Activated CD4-positive, alpha-beta T cell treated with anti-CD3 and anti-CD28 coated beads, Interleukin-2, amount 10 ng/mL, durations not matched to agents 7 days and 5 days (primary cell): ENCODE results near the gene QSOX2. TPM values are rescaled to one million over a fixed set of nuclear protein-coding genes. Genes with fewer than 3 reads are reported as not detected.
A peak's percentile ranks its signal among the peaks of the same experiment; 100 is the strongest.
"Not testable (repeated sequence)": the region's sequence is repeated elsewhere in the genome, so short reads cannot be mapped to it uniquely, and the experiment has no call there.

Source experiments
- CTCF ChIA-PET: fragments of 350-600 bp; sonication (Branson Sonifier 250); formaldehyde crosslinking; loops from one replicate; lab custom pipeline; 2021; ENCODE audit warnings: antibody characterized with exemption; lab: Charles Lee
- POLR2A ChIA-PET: fragments of 350-600 bp; sonication (Branson Sonifier 250); formaldehyde crosslinking; loops from one replicate; lab custom pipeline; 2021; ENCODE audit warnings: antibody characterized with exemption; lab: Charles Lee
- DNase-seq: peaks from one replicate; pipeline ENCODE4 v3.0.0-alpha.2; 2020
- H3K27ac Mint-ChIP-seq: one replicate; pipeline ENCODE4 v1.8.0; 2021; ENCODE audit warnings: mild to moderate bottlenecking, moderate library complexity, mixed read lengths
- H3K27me3 Mint-ChIP-seq: one replicate; pipeline ENCODE4 v1.8.0; 2021; ENCODE audit warnings: mixed read lengths
- H3K36me3 Mint-ChIP-seq: one replicate; pipeline ENCODE4 v1.8.0; 2021; ENCODE audit warnings: low read depth, mixed read lengths
- H3K4me1 Mint-ChIP-seq: one replicate; pipeline ENCODE4 v1.8.0; 2021; ENCODE audit warnings: mixed read lengths
- H3K4me3 Mint-ChIP-seq: one replicate; pipeline ENCODE4 v1.8.0; 2021; ENCODE audit warnings: mild to moderate bottlenecking, moderate library complexity, mixed read lengths
- H3K9me3 Mint-ChIP-seq: one replicate; pipeline ENCODE4 v1.8.0; 2021; ENCODE audit warnings: mixed read lengths
- total RNA-seq, 2 experiments: library from RNA; stranded (reverse); gene quantifications; one replicate each; pipeline ENCODE4 v1.2.3, GENCODE V29; 2021

Gene QSOX2
- total RNA-seq, 2 experiments from 2014 or later: 13.7 to 14.0 TPM

DNA sequence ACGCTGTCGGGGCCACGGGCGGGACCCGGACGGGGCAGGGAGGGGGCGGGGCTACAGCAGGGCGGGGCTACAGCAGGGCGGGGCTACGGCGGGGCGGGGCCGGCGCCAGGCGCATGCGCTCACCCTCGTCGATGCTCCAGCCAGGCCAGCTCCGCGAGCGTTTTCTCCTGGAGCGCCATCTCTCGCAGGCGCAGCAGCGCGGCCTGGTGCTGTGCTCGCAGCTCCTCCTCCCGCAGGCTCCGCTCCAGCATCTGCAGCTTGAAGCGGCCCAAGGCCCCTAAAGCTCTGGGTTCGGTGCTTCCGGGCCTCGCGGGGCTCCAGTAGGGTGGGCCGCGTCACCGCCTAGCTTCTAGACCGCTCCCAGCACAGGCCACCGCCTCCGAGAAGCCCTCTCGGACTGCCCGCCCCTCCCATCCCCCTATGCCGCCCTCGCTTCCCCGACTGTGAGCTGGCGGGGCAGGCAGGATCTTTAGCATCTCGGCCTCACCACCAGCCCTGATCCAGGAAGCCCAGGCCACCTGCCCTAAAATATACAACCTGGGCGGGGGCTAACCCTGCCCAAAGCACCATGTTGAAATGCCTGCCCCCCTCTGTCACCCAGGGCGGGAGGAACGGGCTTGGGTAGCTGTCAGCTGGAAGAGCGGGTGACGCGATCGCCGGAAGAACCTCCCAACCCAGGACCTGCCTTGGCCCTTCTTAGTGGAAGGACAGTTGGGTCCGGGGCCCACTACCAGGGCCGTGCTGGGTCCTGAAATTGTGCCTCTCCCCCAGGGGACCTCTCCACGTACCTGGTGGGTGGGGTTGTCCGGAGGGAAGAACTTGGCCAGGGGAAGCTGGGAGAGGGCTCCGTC is 21.9 kb upstream of the QSOX2 start:
- Mint-ChIP-seq H3K9me3 (no peaks in the 10 kb centered on the region), H3K4me1 (peaks cover 12% of the 10 kb centered on the region), H3K36me3 (no peaks in the 10 kb centered on the region), H3K4me3 (peak overlapping the region; percentile 69), H3K27me3 (peaks cover 11% of the 10 kb centered on the region), H3K27ac (peak overlapping the region; percentile 84)
- ChIA-PET CTCF (interaction anchor here (0.6 to 2.0 kb wide), 9 partner anchors 8 to 122 kb away, joined by 3 to 5 read pairs (median 4); partner anchors contain the start of gene DNLZ), POLR2A (no interaction called here)
- DNase-seq: peak; percentile 83

DNA sequence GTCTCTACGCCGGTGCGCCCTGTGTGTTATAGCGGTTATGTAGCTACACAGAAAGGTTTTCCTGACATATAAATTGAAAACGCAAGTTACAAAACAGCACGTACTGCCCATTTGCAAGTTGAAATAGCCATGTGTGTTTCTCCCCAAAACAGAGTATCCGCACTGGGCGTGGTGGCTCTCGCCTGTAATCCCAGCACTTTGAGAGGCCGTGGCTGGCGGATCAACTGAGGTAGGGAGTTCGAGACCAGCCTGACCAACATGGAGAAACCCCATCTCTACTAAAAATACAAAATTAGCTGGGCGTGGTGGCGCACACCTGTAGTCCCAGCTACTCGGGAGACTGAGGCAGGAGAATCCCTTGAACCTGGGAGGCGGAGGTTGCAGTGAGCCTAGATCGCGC is 21.0 kb upstream of the QSOX2 start:
- peak overlapping the region; percentile 84 for H3K27ac Mint-ChIP-seq
- POLR2A ChIA-PET: not testable (repeated sequence)

DNA sequence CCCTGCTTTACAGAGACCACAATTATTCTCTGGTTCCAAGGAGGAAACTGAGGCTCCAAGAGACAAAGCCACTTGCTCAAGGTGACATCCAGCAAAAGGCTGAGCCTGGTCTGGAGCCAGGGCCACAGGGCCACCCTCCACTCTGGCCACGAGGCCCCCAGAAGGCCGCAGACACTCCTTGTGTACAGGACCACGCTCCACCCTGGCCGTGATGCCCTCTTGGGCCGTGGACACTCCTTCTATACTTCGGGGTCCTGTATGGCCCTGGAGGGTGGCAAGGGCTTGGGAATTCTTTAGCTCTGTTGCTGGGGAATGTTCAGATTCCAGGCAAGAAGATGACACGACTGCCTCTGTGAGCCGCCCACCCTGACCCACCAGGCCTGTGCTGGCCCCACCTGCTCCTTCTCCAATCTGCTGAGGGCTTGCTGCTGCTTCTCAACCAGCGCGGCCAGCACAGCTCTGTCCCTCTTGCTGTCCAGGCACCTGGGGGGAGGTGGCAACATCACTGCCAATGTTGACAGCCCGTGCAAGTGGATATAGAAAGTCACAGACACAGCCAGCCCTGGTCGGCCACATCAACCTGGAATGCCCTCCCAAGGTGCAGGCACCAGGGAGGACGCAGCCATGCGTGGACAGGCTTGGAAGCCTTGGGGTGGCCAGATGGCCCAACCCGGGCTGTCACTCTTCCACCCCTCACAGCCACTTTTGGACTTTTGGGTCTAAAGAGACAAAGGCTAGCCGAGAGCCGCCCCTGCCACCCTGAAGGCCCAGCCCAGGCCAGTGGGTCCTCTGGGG is 20.1 kb upstream of the QSOX2 start:
- H3K36me3 Mint-ChIP-seq: no peaks in the 10 kb centered on the region
- ChIA-PET POLR2A (no interaction called here), CTCF (no interaction called here)
- H3K4me3 Mint-ChIP-seq: no peak overlapping the region
- peaks cover 12% of the 10 kb centered on the region for H3K4me1 Mint-ChIP-seq
- H3K27me3 Mint-ChIP-seq: peaks cover 7% of the 10 kb centered on the region
- no peaks in the 10 kb centered on the region for H3K9me3 Mint-ChIP-seq
- no peak overlapping the region for H3K27ac Mint-ChIP-seq
- no peak for DNase-seq

More for the DNA sequence above, 21.0 kb upstream of the QSOX2 start:
- not testable (repeated sequence) for H3K9me3 Mint-ChIP-seq, DNase-seq, H3K27me3 Mint-ChIP-seq, H3K36me3 Mint-ChIP-seq
- CTCF ChIA-PET: interaction anchor here (0.7 to 1.8 kb wide), 6 partner anchors 11 to 121 kb away, joined by 3 to 5 read pairs (median 4); partner anchors contain the start of gene DNLZ
- peaks cover 12% of the 10 kb centered on the region for H3K4me1 Mint-ChIP-seq
- H3K4me3 Mint-ChIP-seq: peak overlapping the region; percentile 69

DNA sequence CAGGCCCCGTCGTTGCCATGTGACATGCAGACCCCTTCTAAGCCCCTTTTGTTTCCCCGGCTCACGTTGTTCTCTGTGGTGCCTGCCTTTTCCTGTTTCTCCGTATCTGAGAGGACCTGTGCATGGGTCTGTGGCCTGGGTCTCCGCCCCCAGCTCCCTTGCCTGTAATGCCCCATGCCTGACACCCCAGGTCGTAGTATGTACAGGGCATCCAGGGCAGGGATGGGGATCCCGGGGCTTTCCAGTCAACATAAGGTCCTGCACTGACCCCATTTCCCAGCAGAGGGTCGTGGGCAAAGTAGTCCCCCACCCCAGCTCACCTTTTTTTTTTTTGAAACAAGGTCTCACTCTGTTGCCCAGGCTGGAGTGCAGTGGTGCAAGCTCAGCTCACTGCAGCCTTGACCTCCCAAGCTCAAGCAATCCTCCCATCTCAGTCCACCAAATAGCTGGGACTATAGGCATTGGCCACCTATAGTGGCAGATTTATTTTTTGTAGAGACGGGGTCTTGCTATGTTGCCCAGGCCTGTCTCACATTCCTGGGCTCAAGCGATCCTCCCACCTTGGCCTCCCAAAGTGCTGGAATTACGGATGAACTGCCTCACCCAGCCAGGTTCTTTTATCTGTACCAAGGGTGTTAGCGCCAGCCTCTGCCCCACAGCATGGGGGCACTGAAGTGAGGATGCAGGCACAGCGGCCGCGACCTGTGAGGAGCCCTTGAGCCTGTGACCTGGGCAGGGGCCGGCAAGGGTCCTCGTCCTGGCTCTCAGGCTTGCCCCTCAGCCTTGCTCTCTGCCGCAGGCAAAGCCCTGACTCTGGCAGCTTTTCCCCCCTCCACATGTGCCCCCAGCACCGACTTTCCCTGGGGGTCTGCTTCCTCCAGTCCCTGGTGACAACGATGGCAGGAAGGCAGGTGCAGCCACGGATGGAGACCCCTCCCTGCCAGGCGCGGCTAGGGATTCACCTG is 19.1 kb upstream of the QSOX2 start:
- no peak overlapping the region for H3K27ac Mint-ChIP-seq
- H3K4me3 Mint-ChIP-seq: no peak overlapping the region
- H3K9me3 Mint-ChIP-seq: no peaks in the 10 kb centered on the region
- peaks cover 12% of the 10 kb centered on the region for H3K4me1 Mint-ChIP-seq
- no peak for DNase-seq
- ChIA-PET CTCF (no interaction called here), POLR2A (no interaction called here)
- H3K36me3 Mint-ChIP-seq: no peaks in the 10 kb centered on the region
- H3K27me3 Mint-ChIP-seq: peaks cover 6% of the 10 kb centered on the region

DNA sequence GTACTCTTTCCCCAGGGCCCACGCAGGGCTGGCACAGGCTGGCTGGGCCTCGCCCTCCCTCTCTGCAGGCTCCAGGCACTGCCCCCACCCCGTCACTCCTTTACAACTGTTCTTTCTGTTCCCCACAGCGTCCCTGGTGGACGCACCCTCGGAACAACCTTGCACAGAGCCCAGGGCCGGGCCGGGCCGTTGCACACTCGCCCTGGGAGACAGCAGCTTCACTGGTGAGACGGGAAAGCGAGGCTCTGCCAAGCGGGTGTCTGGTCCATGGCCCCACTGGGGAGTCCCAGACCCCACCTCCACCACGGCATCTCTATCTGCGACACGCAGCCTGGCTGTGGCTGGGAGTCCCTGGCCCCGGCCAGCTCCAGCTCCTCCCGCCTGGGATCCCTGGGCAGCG is 18.4 kb upstream of the QSOX2 start:
- H3K36me3 Mint-ChIP-seq: no peaks in the 10 kb centered on the region
- no peaks in the 10 kb centered on the region for H3K9me3 Mint-ChIP-seq
- H3K4me3 Mint-ChIP-seq: no peak overlapping the region
- ChIA-PET POLR2A (no interaction called here), CTCF (no interaction called here)
- DNase-seq: no peak
- H3K27ac Mint-ChIP-seq: no peak overlapping the region
- peaks cover 12% of the 10 kb centered on the region for H3K4me1 Mint-ChIP-seq
- peaks cover 2% of the 10 kb centered on the region for H3K27me3 Mint-ChIP-seq

DNA sequence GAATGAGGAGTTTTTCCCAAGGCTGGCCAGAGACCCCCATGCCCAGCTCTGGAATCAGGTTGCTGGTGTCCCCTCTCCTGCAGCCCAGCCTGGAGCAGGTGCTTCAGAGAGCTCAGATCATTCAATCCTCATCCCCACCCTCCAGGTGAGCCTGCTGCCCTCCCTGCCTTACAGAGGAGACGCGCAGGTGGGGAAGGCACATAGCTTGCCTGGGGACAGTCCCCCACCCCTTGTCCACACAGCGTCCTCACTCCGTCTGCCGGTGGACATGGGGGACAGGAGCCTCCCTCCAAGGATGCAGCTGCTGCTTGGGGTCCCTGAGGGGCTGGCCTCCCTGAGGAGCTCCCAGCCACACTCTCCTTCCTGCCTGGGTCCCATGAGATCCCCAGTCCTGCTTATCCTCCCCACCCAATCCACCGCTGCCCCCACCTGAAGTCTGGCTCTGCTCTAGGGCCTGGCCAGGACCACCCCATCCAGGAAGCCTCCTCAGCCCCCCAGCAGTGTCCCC is 17.1 kb upstream of the QSOX2 start:
- H3K9me3 Mint-ChIP-seq: no peaks in the 10 kb centered on the region
- no peak overlapping the region for H3K4me3 Mint-ChIP-seq
- DNase-seq: no peak
- POLR2A ChIA-PET: no interaction called here
- no peaks in the 10 kb centered on the region for H3K36me3 Mint-ChIP-seq
- peaks cover 8% of the 10 kb centered on the region for H3K4me1 Mint-ChIP-seq
- CTCF ChIA-PET: interaction anchor here (0.6 kb wide), 1 partner anchor 12 kb away, joined by 3 read pairs; no protein-coding TSS in a partner anchor
- H3K27me3 Mint-ChIP-seq: no peaks in the 10 kb centered on the region
- no peak overlapping the region for H3K27ac Mint-ChIP-seq

DNA sequence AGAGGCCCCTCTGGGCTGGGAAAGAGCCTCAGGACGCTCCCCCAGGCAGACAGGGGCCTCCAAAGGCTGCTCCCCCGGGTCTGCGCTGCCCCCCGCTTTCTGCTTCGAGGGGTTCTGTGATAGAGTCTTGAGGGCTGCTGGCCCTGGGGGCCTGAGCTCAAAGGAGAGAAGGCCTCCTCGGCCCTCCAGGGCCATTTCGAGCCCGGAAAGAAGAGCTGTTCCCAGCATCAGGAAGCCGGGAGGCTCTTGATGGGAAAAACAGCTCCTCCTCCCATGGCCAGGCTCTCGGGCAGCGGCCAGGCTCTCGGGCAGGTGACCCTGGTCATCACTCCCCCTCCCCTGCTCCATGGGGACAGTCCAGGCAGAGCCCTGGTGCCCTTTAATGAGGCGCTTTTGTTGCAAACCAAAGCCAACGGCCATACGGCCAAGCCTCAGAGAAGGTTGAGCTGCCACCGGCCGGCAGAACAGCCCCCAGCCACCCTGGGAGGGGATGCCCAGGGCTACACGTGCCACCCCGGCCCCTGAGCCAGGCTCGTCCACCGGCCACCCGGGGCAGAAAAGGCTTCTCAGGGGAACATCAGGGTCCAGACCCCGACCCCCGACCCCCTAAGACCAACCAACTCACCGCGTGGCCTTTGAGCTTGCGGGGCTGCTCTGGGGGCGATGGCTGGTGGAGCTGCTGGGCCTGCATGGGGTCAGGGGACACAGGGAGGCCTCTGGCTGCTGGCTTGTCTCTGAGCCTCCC is 16.2 kb upstream of the QSOX2 start:
- Mint-ChIP-seq H3K27ac (no peak overlapping the region), H3K9me3 (no peaks in the 10 kb centered on the region), H3K27me3 (no peaks in the 10 kb centered on the region), H3K4me3 (no peak overlapping the region), H3K36me3 (no peaks in the 10 kb centered on the region), H3K4me1 (peaks cover under 1% of the 10 kb centered on the region)
- ChIA-PET POLR2A (no interaction called here), CTCF (interaction anchor here (0.6 to 1.5 kb wide), 2 partner anchors 11 to 16 kb away, joined by 3 read pairs; no protein-coding TSS in a partner anchor)
- no peak for DNase-seq

DNA sequence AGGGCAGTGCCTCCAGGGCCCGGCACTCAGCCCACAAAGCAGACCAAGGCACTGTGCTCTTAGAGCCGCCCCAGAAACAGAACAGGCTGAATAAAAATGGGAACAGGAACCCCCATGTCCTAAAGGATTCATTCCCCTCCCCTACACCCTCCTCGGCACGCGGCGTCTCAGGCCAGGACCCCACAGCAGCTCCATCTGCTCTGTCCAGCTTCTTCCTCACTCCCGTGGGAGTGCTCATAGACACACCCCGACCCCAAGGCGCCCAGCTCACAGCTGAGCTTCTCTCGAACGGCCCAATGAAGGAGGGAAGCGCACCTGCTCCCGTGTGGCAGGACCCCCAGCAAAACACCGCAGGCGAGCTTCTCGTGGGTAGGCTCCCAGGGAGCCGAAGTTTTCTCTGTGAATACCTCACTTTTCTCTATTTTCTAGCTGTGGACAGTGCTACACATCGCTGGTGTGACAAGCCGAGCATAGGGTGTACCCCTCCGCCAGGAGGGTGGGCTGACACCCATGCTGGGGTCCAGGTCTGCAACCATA is 15.4 kb upstream of the QSOX2 start:
- CTCF ChIA-PET: interaction anchor here (1.5 kb wide), 1 partner anchor 17 kb away, joined by 3 read pairs; no protein-coding TSS in a partner anchor
- Mint-ChIP-seq H3K4me1 (no peaks in the 10 kb centered on the region), H3K36me3 (no peaks in the 10 kb centered on the region), H3K9me3 (no peaks in the 10 kb centered on the region), H3K27ac (no peak overlapping the region), H3K27me3 (no peaks in the 10 kb centered on the region), H3K4me3 (no peak overlapping the region)
- DNase-seq: no peak
- POLR2A ChIA-PET: no interaction called here

DNA sequence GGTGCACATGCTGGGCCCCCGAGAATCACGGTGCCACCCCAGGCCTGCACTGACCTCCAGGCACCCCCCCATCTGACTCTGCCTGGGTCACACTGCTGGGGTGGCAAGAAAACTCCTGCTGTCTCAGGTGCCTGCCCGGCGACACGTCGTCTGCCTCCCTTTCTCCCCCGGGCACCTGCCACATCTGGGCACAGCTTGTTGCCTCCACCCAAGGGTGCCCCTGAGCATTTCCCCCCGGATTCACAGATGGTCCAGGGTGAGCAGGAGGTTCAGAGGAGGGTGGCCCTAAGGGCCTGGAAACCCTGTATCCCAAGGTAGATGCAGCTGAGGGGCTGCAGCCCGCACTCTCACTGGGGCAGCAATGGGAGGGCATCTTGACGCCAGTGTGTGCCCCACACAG is 14.9 kb upstream of the QSOX2 start:
- no peaks in the 10 kb centered on the region for H3K4me1 Mint-ChIP-seq
- POLR2A ChIA-PET: no interaction called here
- no peaks in the 10 kb centered on the region for H3K36me3 Mint-ChIP-seq
- no peak overlapping the region for H3K27ac Mint-ChIP-seq
- CTCF ChIA-PET: interaction anchor here (1.5 kb wide), 1 partner anchor 17 kb away, joined by 3 read pairs; no protein-coding TSS in a partner anchor
- no peak overlapping the region for H3K4me3 Mint-ChIP-seq
- H3K27me3 Mint-ChIP-seq: no peaks in the 10 kb centered on the region
- DNase-seq: no peak
- no peaks in the 10 kb centered on the region for H3K9me3 Mint-ChIP-seq

DNA sequence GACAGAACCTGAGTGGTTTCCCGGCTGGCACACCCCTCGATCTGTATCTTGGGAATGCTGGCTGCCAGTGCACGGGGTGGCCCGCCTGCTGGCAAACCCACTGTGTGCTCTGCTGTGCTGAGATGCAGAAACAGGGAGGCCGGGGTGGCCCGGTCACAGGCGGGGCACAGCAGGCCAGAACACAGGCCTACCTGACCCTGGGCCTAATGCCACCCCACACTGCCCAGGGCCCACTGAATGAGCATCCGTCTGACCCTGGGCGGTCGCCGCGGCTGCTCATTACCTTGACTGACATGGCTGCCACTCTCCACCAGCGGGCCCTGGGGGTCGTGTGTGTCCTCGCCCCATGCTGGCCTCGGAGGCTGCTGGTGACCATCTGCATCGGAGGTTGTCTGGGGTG is 14.2 kb upstream of the QSOX2 start:
- POLR2A ChIA-PET: no interaction called here
- Mint-ChIP-seq H3K27ac (no peak overlapping the region), H3K4me1 (no peaks in the 10 kb centered on the region), H3K4me3 (no peak overlapping the region), H3K9me3 (no peaks in the 10 kb centered on the region), H3K36me3 (no peaks in the 10 kb centered on the region), H3K27me3 (no peaks in the 10 kb centered on the region)
- DNase-seq: no peak
- CTCF ChIA-PET: no interaction called here

DNA sequence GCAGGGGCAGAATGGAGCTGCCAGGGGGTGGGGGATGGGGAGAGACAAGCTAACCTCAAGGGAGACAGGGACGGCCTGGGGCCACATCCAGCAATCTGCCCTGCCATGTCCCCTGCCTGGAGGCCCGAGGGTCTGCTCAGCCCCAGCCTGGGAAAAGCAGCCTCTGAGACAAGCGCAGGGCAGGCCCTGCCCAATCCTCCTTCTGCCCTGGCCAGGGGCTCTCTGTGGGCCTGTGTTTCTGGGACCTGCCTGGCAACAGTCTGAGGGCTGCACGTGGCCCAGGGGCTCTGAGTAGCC is 13.9 kb upstream of the QSOX2 start:
- ChIA-PET POLR2A (no interaction called here), CTCF (no interaction called here)
- no peak overlapping the region for H3K27ac Mint-ChIP-seq
- no peak overlapping the region for H3K4me3 Mint-ChIP-seq
- H3K27me3 Mint-ChIP-seq: no peaks in the 10 kb centered on the region
- no peaks in the 10 kb centered on the region for H3K9me3 Mint-ChIP-seq
- no peaks in the 10 kb centered on the region for H3K36me3 Mint-ChIP-seq
- H3K4me1 Mint-ChIP-seq: no peaks in the 10 kb centered on the region
- DNase-seq: no peak
